ENCODE data around the gene ADIRF. TPM values are rescaled to one million over a fixed set of nuclear protein-coding genes. Genes with fewer than 3 reads are reported as not detected.
A peak's percentile ranks its signal among the peaks of the same experiment; 100 is the strongest.

The ADIRF gene
- total RNA-seq (2021) (0.30 to 1.0 TPM (median 0.70 TPM) in 3 replicates), Bru-seq, nascent RNA (percentile 17 among the genes with signal in this experiment)
- long read RNA-seq, experiment 1: 0 reads
- long read RNA-seq, experiment 2: 0 reads
- long read RNA-seq, experiment 3: 0 reads

DNA sequence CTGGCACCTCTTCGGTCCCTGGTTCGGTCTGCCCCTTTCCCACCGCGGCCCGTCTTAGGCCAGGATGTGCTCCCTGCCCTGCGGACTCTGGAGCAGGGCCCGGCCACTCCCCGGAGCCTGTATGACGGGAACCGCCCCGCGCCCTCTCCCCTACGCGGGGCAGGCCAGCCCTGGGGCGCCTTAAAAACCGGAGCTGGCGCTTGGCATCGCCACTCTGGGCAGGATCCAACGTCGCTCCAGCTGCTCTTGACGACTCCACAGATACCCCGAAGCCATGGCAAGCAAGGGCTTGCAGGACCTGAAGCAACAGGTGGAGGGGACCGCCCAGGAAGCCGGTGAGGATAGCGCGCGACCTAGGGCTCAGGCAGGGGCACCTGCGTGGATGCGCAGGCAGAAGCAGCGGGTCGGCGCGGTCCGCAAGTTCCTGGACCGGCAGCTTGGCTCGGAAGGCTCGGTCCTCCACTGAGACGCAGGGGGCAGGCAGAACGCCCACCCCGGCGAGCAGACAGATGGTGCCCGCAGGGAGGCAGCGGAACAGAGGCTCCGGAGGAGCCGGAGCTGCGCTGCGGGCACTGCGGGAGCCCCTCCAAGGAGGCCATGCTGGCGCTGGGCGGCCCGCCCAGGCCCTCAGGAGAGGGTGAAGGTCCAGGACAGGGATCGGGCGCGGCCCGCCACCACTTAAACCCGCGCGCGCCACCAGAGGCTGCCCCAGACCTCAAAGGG, at the start of gene ADIRF:
ADIRF (plus strand) TSS at position 212 of the 723 bp plus-strand sequence; CDS start at position 275, 63 bp downstream.
- peaks cover 53% of the 10 kb centered on the region for H3K4me1 Mint-ChIP-seq
- no peak within 1 kb of the TSS for H3K27ac Mint-ChIP-seq
- peak within 1 kb of the TSS; percentile 30 for H3K4me3 Mint-ChIP-seq
- CTCF ChIA-PET: interaction anchor here (1.2 to 13.7 kb wide), 7 partner anchors 8 to 284 kb away, joined by 3 to 462 read pairs (median 11); partner anchors contain the start of genes MMRN2 and SNCG
- peaks cover 54% of the 10 kb centered on the region for H3K27me3 Mint-ChIP-seq (ENCODE audit: low read depth)
- no peaks in the 10 kb centered on the region for H3K36me3 Mint-ChIP-seq
- H3K9me3 Mint-ChIP-seq: no peaks in the 10 kb centered on the region
- ATAC-seq (no peak), DNase-seq (ENCODE audit: low spot score) (peak; percentile 26)
- POLR2A ChIA-PET: interaction anchor here (1.5 kb wide), 1 partner anchor 14 kb away, joined by 5 read pairs; no protein-coding TSS in a partner anchor
- TF ChIP-seq, protein P1, sequence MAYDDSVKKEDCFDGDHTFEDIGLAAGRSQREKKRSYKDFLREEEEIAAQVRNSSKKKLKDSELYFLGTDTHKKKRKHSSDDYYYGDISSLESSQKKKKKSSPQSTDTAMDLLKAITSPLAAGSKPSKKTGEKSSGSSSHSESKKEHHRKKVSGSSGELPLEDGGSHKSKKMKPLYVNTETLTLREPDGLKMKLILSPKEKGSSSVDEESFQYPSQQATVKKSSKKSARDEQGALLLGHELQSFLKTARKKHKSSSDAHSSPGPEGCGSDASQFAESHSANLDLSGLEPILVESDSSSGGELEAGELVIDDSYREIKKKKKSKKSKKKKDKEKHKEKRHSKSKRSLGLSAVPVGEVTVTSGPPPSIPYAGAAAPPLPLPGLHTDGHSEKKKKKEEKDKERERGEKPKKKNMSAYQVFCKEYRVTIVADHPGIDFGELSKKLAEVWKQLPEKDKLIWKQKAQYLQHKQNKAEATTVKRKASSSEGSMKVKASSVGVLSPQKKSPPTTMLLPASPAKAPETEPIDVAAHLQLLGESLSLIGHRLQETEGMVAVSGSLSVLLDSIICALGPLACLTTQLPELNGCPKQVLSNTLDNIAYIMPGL (CRISPR knock-in tag; IDR thresholded peaks at IDR 0.05): no peak
- no peak for TF ChIP-seq SMAD4 (CRISPR knock-in tag; IDR thresholded peaks at IDR 0.05)
- TF ChIP-seq CREB1 (CRISPR knock-in tag; IDR thresholded peaks at IDR 0.05): no peak
- no peak for TF ChIP-seq SMAD3 (CRISPR knock-in tag; IDR thresholded peaks at IDR 0.05; ENCODE audit: borderline replicate concordance)
- TF ChIP-seq FOXP1 (CRISPR knock-in tag; IDR thresholded peaks at IDR 0.05; ENCODE audit: borderline replicate concordance): no peak
- TF ChIP-seq ESRRA (CRISPR knock-in tag; IDR thresholded peaks at IDR 0.05; ENCODE audit: borderline replicate concordance): no peak
- TF ChIP-seq OVOL2 (CRISPR knock-in tag; IDR thresholded peaks at IDR 0.05; ENCODE audit: borderline replicate concordance): no peak
- no peak for TF ChIP-seq ATF1 (CRISPR knock-in tag; IDR thresholded peaks at IDR 0.05)
- TF ChIP-seq, protein P2, sequence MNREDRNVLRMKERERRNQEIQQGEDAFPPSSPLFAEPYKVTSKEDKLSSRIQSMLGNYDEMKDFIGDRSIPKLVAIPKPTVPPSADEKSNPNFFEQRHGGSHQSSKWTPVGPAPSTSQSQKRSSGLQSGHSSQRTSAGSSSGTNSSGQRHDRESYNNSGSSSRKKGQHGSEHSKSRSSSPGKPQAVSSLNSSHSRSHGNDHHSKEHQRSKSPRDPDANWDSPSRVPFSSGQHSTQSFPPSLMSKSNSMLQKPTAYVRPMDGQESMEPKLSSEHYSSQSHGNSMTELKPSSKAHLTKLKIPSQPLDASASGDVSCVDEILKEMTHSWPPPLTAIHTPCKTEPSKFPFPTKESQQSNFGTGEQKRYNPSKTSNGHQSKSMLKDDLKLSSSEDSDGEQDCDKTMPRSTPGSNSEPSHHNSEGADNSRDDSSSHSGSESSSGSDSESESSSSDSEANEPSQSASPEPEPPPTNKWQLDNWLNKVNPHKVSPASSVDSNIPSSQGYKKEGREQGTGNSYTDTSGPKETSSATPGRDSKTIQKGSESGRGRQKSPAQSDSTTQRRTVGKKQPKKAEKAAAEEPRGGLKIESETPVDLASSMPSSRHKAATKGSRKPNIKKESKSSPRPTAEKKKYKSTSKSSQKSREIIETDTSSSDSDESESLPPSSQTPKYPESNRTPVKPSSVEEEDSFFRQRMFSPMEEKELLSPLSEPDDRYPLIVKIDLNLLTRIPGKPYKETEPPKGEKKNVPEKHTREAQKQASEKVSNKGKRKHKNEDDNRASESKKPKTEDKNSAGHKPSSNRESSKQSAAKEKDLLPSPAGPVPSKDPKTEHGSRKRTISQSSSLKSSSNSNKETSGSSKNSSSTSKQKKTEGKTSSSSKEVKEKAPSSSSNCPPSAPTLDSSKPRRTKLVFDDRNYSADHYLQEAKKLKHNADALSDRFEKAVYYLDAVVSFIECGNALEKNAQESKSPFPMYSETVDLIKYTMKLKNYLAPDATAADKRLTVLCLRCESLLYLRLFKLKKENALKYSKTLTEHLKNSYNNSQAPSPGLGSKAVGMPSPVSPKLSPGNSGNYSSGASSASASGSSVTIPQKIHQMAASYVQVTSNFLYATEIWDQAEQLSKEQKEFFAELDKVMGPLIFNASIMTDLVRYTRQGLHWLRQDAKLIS (CRISPR knock-in tag; IDR thresholded peaks at IDR 0.05; ENCODE audit: borderline replicate concordance): no peak
- no peak for TF ChIP-seq EMX1 (CRISPR knock-in tag; IDR thresholded peaks at IDR 0.05)
- TF ChIP-seq RELA (CRISPR knock-in tag; IDR thresholded peaks at IDR 0.05; ENCODE audit: borderline replicate concordance): no peak
- TF ChIP-seq, protein P3, sequence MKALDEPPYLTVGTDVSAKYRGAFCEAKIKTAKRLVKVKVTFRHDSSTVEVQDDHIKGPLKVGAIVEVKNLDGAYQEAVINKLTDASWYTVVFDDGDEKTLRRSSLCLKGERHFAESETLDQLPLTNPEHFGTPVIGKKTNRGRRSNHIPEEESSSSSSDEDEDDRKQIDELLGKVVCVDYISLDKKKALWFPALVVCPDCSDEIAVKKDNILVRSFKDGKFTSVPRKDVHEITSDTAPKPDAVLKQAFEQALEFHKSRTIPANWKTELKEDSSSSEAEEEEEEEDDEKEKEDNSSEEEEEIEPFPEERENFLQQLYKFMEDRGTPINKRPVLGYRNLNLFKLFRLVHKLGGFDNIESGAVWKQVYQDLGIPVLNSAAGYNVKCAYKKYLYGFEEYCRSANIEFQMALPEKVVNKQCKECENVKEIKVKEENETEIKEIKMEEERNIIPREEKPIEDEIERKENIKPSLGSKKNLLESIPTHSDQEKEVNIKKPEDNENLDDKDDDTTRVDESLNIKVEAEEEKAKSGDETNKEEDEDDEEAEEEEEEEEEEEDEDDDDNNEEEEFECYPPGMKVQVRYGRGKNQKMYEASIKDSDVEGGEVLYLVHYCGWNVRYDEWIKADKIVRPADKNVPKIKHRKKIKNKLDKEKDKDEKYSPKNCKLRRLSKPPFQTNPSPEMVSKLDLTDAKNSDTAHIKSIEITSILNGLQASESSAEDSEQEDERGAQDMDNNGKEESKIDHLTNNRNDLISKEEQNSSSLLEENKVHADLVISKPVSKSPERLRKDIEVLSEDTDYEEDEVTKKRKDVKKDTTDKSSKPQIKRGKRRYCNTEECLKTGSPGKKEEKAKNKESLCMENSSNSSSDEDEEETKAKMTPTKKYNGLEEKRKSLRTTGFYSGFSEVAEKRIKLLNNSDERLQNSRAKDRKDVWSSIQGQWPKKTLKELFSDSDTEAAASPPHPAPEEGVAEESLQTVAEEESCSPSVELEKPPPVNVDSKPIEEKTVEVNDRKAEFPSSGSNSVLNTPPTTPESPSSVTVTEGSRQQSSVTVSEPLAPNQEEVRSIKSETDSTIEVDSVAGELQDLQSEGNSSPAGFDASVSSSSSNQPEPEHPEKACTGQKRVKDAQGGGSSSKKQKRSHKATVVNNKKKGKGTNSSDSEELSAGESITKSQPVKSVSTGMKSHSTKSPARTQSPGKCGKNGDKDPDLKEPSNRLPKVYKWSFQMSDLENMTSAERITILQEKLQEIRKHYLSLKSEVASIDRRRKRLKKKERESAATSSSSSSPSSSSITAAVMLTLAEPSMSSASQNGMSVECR (CRISPR knock-in tag; IDR thresholded peaks at IDR 0.05; ENCODE audit: borderline replicate concordance): no peak
- TF ChIP-seq NFE2L1 (CRISPR knock-in tag; IDR thresholded peaks at IDR 0.05): no peak
- TF ChIP-seq SOX15 (CRISPR knock-in tag; IDR thresholded peaks at IDR 0.05): no peak
- TF ChIP-seq ETV6 (CRISPR knock-in tag; IDR thresholded peaks at IDR 0.05): no peak
- TF ChIP-seq, protein P4, sequence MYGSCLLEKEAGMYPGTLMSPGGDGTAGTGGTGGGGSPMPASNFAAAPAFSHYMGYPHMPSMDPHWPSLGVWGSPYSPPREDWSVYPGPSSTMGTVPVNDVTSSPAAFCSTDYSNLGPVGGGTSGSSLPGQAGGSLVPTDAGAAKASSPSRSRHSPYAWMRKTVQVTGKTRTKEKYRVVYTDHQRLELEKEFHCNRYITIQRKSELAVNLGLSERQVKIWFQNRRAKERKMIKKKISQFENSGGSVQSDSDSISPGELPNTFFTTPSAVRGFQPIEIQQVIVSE (CRISPR knock-in tag; IDR thresholded peaks at IDR 0.05; ENCODE audit: borderline replicate concordance): no peak
- TF ChIP-seq GTF2I (CRISPR knock-in tag; conservative IDR thresholded peaks at IDR 0.05): no peak
- TF ChIP-seq, protein P5, sequence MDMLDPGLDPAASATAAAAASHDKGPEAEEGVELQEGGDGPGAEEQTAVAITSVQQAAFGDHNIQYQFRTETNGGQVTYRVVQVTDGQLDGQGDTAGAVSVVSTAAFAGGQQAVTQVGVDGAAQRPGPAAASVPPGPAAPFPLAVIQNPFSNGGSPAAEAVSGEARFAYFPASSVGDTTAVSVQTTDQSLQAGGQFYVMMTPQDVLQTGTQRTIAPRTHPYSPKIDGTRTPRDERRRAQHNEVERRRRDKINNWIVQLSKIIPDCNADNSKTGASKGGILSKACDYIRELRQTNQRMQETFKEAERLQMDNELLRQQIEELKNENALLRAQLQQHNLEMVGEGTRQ (CRISPR knock-in tag; IDR thresholded peaks at IDR 0.05): no peak

Data from WTC11 (cell line).